OCI-LY7 (cell line): ENCODE results near the gene DDX55. TPM values are rescaled to one million over a fixed set of nuclear protein-coding genes. Genes with fewer than 3 reads are reported as not detected.
A peak's percentile ranks its signal among the peaks of the same experiment; 100 is the strongest.

Experiments used
- BruUV-seq: library from RNA; stranded (reverse); fragments of 400-500 nt; replicated peaks from 2 replicates; lab custom pipeline; 2021; lab: Mats Ljungman, UMichigan
- CTCF ChIA-PET: fragments of 300-600 bp; sonication (Branson Sonifier 250); formaldehyde crosslinking; loops from one replicate; lab custom pipeline; 2022; ENCODE audit warnings: antibody characterized with exemption; ENCODE audit not compliant: unreplicated experiment; lab: Charles Lee
- POLR2A ChIA-PET: fragments of 300-600 bp; sonication (Branson Sonifier 250); formaldehyde crosslinking; loops from one replicate; lab custom pipeline; 2022; ENCODE audit warnings: antibody characterized with exemption; lab: Charles Lee
- DNase-seq: peaks from one replicate; pipeline ENCODE4 v3.0.0-alpha.2; 2015; ENCODE audit warnings: low spot score
- H2AFZ ChIP-seq: fragments of 200-600 bp; sonication (generic), shearing (Covaris generic); 2 replicates; pipeline ENCODE4 v1.6.1; 2014; ENCODE audit warnings: mild to moderate bottlenecking, antibody characterized with exemption, low read length, moderate library complexity
- H3K27ac ChIP-seq: fragments of 200-600 bp; sonication (generic); 2 replicates; pipeline ENCODE4 v1.5.1; 2014; ENCODE audit warnings: mixed run types, low read depth, mild to moderate bottlenecking, moderate library complexity, low read length, inconsistent platforms; ENCODE audit not compliant: poor library complexity, severe bottlenecking
- H3K36me3 ChIP-seq: fragments of 200-600 bp; sonication (generic); 2 replicates; pipeline ENCODE4 v1.6.1; 2014; ENCODE audit warnings: mild to moderate bottlenecking, antibody characterized with exemption, low read length, moderate library complexity, mixed read lengths; ENCODE audit not compliant: insufficient read depth
- H3K4me1 ChIP-seq: fragments of 200-600 bp; sonication (generic); 2 replicates; pipeline ENCODE4 v1.5.1; 2014; ENCODE audit warnings: mild to moderate bottlenecking, low read length; ENCODE audit not compliant: insufficient read depth, poor library complexity, severe bottlenecking
- H3K4me2 ChIP-seq: fragments of 200-600 bp; sonication (generic); 2 replicates; pipeline ENCODE4 v1.6.1; 2014; ENCODE audit warnings: mild to moderate bottlenecking, low read length
- H3K4me3 ChIP-seq: fragments of 200-600 bp; sonication (generic); 2 replicates; pipeline ENCODE4 v1.5.1; 2014; ENCODE audit warnings: mild to moderate bottlenecking, low read depth, low read length; ENCODE audit not compliant: poor library complexity, severe bottlenecking
- H3K79me2 ChIP-seq: fragments of 200-600 bp; sonication (generic); 2 replicates; pipeline ENCODE4 v1.6.1; 2016; ENCODE audit warnings: low read depth, mild to moderate bottlenecking, low read length, moderate library complexity, mixed read lengths; ENCODE audit not compliant: insufficient read depth
- H3K9me2 ChIP-seq: fragments of 200-600 bp; sonication (generic); 2 replicates; pipeline ENCODE4 v1.6.1; 2016; ENCODE audit warnings: mild to moderate bottlenecking, low read length, mixed read lengths; ENCODE audit not compliant: insufficient read depth
- H3K9me3 ChIP-seq: fragments of 200-600 bp; sonication (generic); 2 replicates; pipeline ENCODE4 v1.6.1; 2014; ENCODE audit warnings: mild to moderate bottlenecking, mixed run types, low read length, mixed read lengths
- H4K20me1 ChIP-seq: fragments of 200-600 bp; sonication (generic); 2 replicates; pipeline ENCODE4 v1.6.1; 2014; ENCODE audit warnings: mild to moderate bottlenecking, antibody characterized with exemption, low read length, moderate library complexity, mixed read lengths; ENCODE audit not compliant: insufficient read depth
- CTCF ChIP-seq: fragments of 200-600 bp; sonication (generic); conservative IDR thresholded peaks from 2 replicates; pipeline ENCODE4 v1.5.1; 2014; ENCODE audit warnings: mild to moderate bottlenecking, antibody characterized with exemption, low read length, moderate library complexity, mixed read lengths
- EZH2phosphoT487 ChIP-seq: fragments of 200-600 bp; sonication (generic); IDR thresholded peaks from 2 replicates; pipeline ENCODE4 v1.6.1; 2018; ENCODE audit warnings: low read depth, borderline replicate concordance, mild to moderate bottlenecking, mixed run types, antibody characterized with exemption, low read length, moderate library complexity, mixed read lengths
- intact Hi-C: fragments of 100-400 bp; cut with micrococcal nuclease; formaldehyde crosslinking; loops from one replicate; pipeline ENCODE4 v1.10.0; 2022; ENCODE audit not compliant: unreplicated experiment
- total RNA-seq, 2 experiments: library from RNA; depleted of rRNA in 1 of 2; stranded (reverse); fragments of >200 nt in 1 of 2; shearing (Covaris generic) in 1 of 2; gene quantifications; 2 replicates each; pipeline ENCODE4 v1.2.3, GENCODE V29; 2014 to 2022

The DDX55 gene
- total RNA-seq, 2 experiments from 2014 or later, result 48.7 to 56.6 TPM

- DNase-seq, result no peak
- no TSS peak for BruUV-seq
- peaks cover 96% of the 10 kb centered on the region for H3K36me3 ChIP-seq
- no peaks in the 10 kb centered on the region for H3K9me2 ChIP-seq
- H3K4me3 ChIP-seq, result no peak overlapping the region
- no peaks in the 10 kb centered on the region for H3K9me3 ChIP-seq
- H4K20me1 ChIP-seq, result peaks cover 5% of the 10 kb centered on the region
- TF ChIP-seq CTCF (no peak), EZH2phosphoT487 (no peak)
- H2AFZ ChIP-seq, result no peak overlapping the region
- CTCF ChIA-PET, result no interaction called here
- POLR2A ChIA-PET, result interaction anchor here (0.6 kb wide), 1 partner anchor 157 kb away, joined by 6 read pairs; no protein-coding TSS in a partner anchor
- no peaks in the 10 kb centered on the region for H3K4me1 ChIP-seq
- no peak overlapping the region for H3K4me2 ChIP-seq
- no peaks in the 10 kb centered on the region for H3K79me2 ChIP-seq
- no peak overlapping the region for H3K27ac ChIP-seq
- intact Hi-C loops, result no loop called here
These were observed 15.7 kb downstream of the DDX55 start for GRCh38 chr12:123617580-123617979.

- Histone ChIP-seq H2AFZ (no peak overlapping the region), H3K4me2 (no peak overlapping the region), H3K79me2 (no peaks in the 10 kb centered on the region), H3K4me1 (no peaks in the 10 kb centered on the region), H3K27ac (no peak overlapping the region), H3K9me2 (no peaks in the 10 kb centered on the region), H3K36me3 (peaks cover 93% of the 10 kb centered on the region), H3K4me3 (no peak overlapping the region), H4K20me1 (peaks cover 6% of the 10 kb centered on the region; the same call in 1 of the 2 replicates), H3K9me3 (no peaks in the 10 kb centered on the region)
- ChIA-PET POLR2A (interaction anchor here (0.5 kb wide), 1 partner anchor 42 kb away, joined by 3 read pairs; no protein-coding TSS in a partner anchor), CTCF (no interaction called here)
- intact Hi-C loops, result no loop called here
- TF ChIP-seq CTCF, result no peak
- no peak for TF ChIP-seq EZH2phosphoT487
- TSS peak; percentile 84 for BruUV-seq
- no peak for DNase-seq
These were observed 19.2 kb downstream of the DDX55 start for GRCh38 chr12:123621101-123621500.
